Measurements from ENCODE around the gene APLN. TPM values are rescaled to one million over a fixed set of nuclear protein-coding genes. Genes with fewer than 3 reads are reported as not detected.

The APLN gene
- total RNA-seq, 4 donors from 2014 or later: 0.20 to 0.22 TPM; not detected in 2

DNA sequence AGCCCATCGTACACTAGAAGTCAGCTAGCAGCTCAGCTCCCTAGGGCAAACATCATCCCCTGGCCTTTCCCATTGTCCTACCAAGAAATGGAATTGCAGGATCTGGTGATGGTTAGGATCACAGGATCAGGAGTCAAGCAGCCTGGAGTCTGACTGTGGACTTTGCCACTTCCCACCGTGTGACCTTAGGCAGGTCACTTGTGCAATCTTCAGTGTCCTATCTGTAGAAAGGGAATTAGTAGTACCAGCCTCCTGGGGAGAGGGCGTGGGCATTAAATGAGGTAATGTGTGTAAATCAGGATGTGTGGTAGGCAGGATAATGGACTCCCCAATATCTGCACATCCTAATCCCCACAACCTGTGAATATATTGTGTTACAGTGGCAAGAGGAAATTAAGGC, 38.6 kb upstream of the APLN start:
- Histone ChIP-seq H3K27ac (no peak overlapping the region), H3K4me1 (no peaks in the 10 kb centered on the region), H3K36me3 (no peaks in the 10 kb centered on the region), H3K4me3 (replicated peaks in 1 of 3) (no peak overlapping the region), H3K27me3 (no peaks in the 10 kb centered on the region), H3K9me3 (no peaks in the 10 kb centered on the region)
- DNase-seq: no peak
- TF ChIP-seq POLR2A (IDR thresholded peaks at IDR 0.05): no peak
- TF ChIP-seq, protein P1, sequence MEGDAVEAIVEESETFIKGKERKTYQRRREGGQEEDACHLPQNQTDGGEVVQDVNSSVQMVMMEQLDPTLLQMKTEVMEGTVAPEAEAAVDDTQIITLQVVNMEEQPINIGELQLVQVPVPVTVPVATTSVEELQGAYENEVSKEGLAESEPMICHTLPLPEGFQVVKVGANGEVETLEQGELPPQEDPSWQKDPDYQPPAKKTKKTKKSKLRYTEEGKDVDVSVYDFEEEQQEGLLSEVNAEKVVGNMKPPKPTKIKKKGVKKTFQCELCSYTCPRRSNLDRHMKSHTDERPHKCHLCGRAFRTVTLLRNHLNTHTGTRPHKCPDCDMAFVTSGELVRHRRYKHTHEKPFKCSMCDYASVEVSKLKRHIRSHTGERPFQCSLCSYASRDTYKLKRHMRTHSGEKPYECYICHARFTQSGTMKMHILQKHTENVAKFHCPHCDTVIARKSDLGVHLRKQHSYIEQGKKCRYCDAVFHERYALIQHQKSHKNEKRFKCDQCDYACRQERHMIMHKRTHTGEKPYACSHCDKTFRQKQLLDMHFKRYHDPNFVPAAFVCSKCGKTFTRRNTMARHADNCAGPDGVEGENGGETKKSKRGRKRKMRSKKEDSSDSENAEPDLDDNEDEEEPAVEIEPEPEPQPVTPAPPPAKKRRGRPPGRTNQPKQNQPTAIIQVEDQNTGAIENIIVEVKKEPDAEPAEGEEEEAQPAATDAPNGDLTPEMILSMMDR (IDR thresholded peaks at IDR 0.05): no peak
- intact Hi-C loops (cut with DNase I): no loop called here
- 87 to 90% methylated on average over 3 of the region's 3 CpGs for WGBS, 2 donors

DNA sequence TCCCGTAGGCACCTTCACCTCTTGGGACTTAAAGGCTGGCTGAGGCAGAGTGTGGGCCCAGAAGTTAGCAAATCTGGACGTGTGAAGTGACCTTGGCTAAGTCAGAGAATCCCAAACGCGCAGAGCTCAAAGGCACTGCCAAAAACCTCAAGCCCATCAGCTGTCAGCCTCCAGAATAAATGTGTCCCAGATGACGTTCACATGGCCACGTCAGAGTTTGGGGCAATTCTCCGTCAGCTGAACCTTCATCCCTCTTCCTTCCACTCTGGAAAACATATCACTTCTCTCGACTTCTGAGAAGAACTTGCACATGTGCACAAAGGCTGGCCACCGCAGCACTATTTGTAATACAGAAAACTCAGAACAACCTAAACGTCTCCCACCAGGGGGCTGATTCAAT, 35.7 kb upstream of the APLN start:
- H3K36me3 ChIP-seq: no peaks in the 10 kb centered on the region
- no peak for DNase-seq
- intact Hi-C loops (cut with DNase I): no loop called here
- no peaks in the 10 kb centered on the region for H3K9me3 ChIP-seq
- H3K27ac ChIP-seq: no peak overlapping the region
- no peak overlapping the region for H3K4me3 ChIP-seq (replicated peaks in 1 of 3)
- H3K4me1 ChIP-seq: no peaks in the 10 kb centered on the region
- H3K27me3 ChIP-seq: no peaks in the 10 kb centered on the region
- TF ChIP-seq, protein P1 (IDR thresholded peaks at IDR 0.05): no peak
- TF ChIP-seq POLR2A (IDR thresholded peaks at IDR 0.05): no peak
- WGBS, 2 donors: 68 to 80% methylated on average over 4 to 10 of the region's 10 CpGs

DNA sequence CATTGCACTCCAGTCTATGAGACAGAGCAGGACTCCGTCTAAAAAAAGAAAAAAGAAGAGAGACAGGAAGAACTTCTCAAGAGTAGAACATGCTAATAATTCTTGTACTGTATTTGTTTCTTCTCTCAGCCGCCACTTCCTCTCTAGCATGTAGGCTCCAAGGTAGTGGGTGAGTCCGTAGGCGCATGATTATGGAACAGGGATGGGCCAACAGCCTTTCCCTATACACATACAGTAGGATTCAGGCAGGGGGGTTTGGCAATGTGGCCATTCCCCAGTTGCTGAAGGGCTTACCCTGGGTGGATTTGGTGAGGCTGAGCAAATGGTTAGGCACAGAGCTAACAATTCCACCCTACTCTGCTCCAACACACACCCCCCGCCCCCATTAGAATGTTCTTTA, 35.0 kb upstream of the APLN start:
- no peak overlapping the region for H3K27ac ChIP-seq
- WGBS, 2 donors: 88 to 100% methylated on average over 3 to 5 of the region's 5 CpGs
- intact Hi-C loops (cut with DNase I): no loop called here

DNA sequence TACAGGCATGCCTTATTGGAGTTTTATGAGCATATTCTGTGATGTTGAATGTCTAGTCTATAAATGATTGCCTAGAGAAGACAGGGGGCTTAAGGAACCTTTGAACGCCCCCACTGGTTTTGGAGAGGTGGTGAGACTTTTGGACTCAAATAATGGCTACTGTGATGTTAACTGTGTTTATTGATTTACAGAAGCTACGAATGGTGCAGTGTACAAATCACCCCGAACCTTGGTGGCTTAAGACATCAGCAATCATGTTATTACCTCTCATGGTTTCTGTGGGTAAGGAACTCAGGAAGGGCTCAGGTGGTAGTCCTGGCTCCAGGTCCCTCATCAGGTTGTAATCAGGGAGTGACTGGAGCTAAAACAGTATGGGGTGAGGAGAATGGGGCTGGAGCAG, 33.3 kb upstream of the APLN start:
- TF ChIP-seq, protein P1 (IDR thresholded peaks at IDR 0.05): no peak
- Histone ChIP-seq H3K27me3 (no peaks in the 10 kb centered on the region), H3K27ac (no peak overlapping the region), H3K9me3 (no peaks in the 10 kb centered on the region), H3K4me3 (replicated peaks in 1 of 3) (no peak overlapping the region), H3K4me1 (no peaks in the 10 kb centered on the region), H3K36me3 (no peaks in the 10 kb centered on the region)
- intact Hi-C loops (cut with DNase I): no loop called here
- DNase-seq: no peak
- 96 to 100% methylated on average over 3 of the region's 3 CpGs for WGBS, 2 donors

More for the DNA sequence above, 35.0 kb upstream of the APLN start:
- no peaks in the 10 kb centered on the region for H3K36me3 ChIP-seq
- no peak for DNase-seq
- TF ChIP-seq, protein P1 (IDR thresholded peaks at IDR 0.05): no peak
- no peak for TF ChIP-seq POLR2A (IDR thresholded peaks at IDR 0.05)
- H3K4me3 ChIP-seq (replicated peaks in 1 of 3): no peak overlapping the region
- no peaks in the 10 kb centered on the region for H3K27me3 ChIP-seq
- H3K4me1 ChIP-seq: no peaks in the 10 kb centered on the region
- H3K9me3 ChIP-seq: no peaks in the 10 kb centered on the region

DNA sequence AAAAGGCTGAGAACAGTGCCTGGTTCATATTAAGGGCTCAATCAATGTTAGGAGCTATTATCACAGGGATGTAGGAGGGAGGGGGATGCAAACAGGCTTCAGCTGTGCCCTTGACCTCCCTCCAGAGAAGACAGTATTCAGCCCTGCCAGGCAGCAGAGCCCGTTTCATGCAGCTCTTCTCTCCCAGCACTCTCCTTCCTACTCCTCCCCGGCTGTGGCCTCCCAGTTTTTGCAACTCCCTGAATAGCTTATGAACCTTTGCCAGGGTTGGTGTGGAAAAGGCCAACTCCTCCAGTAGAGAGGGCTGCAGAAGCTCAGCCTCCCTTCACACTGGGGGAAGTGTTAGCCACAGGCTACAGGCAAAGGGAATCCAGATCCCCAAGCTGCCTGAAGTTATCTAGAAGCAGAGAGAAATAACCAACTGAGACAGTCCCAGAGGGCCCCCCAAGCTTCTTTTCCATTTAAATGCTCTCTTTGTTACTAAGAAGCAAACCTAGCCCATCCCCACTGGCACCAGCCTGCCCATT, 31.7 kb upstream of the APLN start:
- TF ChIP-seq POLR2A (IDR thresholded peaks at IDR 0.05): no peak
- TF ChIP-seq, protein P1 (IDR thresholded peaks at IDR 0.05): no peak
- intact Hi-C loops (cut with DNase I): no loop called here
- no peak overlapping the region for H3K27ac ChIP-seq

More for the DNA sequence above, 31.7 kb upstream of the APLN start:
- no peaks in the 10 kb centered on the region for H3K27me3 ChIP-seq
- no peak overlapping the region for H3K4me3 ChIP-seq (replicated peaks in 1 of 3)
- WGBS, 2 donors: 27 to 43% methylated on average over 2 of the region's 2 CpGs
- no peaks in the 10 kb centered on the region for H3K9me3 ChIP-seq
- no peak for DNase-seq
- H3K4me1 ChIP-seq: no peaks in the 10 kb centered on the region
- H3K36me3 ChIP-seq: no peaks in the 10 kb centered on the region

All from thyroid gland (tissue), 4 donors.